Panc1 (cell line): Measurements from ENCODE around the gene TEF.

Source experiments
- TCF7L2 ChIP-seq: IDR thresholded peaks from 2 replicates; pipeline ENCODE4 v1.6.1; 2011; ENCODE audit warnings: mild to moderate bottlenecking, low read depth, low read length, inconsistent platforms
- TF ChIP-seq, protein P1 (sequence below): fragments of 450-650 bp; IDR thresholded peaks from 2 replicates; pipeline ENCODE4 v1.5.1; 2017; ENCODE audit warnings: mild to moderate bottlenecking

DNA sequence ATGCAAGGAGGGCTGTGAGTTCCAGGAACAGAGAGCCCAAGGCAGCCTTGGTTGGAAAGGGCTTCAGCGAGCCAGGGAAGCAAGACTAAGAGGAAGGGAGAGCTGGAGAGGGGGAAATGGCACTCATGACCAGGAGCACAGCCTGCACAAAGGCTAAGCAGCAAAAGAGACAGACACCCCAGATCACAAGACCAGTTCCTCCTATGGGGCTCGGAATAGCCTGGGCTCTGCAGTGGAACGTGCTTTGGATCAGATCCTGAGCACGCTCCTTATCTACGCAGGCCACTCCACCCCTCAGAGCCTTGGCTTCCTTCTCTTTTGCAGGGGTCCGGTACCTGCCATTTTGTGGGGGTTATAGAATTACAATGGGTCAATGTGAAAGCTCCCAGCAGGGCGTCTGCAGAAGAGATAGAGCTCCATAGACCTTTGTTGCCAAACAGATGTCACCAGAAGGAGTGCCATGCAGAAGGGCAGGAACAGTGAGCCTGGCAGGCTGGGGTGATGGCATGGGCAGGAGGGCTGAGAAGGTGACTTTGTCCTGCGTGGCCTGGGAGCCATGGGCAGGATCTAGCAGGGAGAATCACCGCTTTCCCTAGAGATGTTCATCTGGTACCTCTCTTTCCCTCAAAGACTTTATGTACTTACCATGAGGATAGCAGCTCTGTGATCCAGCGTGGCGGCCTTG, 46.6 kb upstream of the TEF start:
- TF ChIP-seq TCF7L2: no peak
- TF ChIP-seq, protein P1, sequence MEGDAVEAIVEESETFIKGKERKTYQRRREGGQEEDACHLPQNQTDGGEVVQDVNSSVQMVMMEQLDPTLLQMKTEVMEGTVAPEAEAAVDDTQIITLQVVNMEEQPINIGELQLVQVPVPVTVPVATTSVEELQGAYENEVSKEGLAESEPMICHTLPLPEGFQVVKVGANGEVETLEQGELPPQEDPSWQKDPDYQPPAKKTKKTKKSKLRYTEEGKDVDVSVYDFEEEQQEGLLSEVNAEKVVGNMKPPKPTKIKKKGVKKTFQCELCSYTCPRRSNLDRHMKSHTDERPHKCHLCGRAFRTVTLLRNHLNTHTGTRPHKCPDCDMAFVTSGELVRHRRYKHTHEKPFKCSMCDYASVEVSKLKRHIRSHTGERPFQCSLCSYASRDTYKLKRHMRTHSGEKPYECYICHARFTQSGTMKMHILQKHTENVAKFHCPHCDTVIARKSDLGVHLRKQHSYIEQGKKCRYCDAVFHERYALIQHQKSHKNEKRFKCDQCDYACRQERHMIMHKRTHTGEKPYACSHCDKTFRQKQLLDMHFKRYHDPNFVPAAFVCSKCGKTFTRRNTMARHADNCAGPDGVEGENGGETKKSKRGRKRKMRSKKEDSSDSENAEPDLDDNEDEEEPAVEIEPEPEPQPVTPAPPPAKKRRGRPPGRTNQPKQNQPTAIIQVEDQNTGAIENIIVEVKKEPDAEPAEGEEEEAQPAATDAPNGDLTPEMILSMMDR: no peak
